Fibroblast of mammary gland (primary cell): ENCODE results near the gene LARGE1.

Experiments used
- DNase-seq: peaks from one replicate; pipeline ENCODE4 v3.0.0-alpha.2; 2010; ENCODE audit warnings: low read depth
- H3K4me3 ChIP-seq: 2 replicates; pipeline ENCODE4 v1.5.1; 2011; ENCODE audit warnings: low read depth, mild to moderate bottlenecking, low read length, moderate library complexity; ENCODE audit not compliant: control insufficient read depth
- TF ChIP-seq, protein P1 (sequence below): conservative IDR thresholded peaks from 2 replicates; pipeline ENCODE4 v1.5.1; 2011; ENCODE audit warnings: low read depth, low read length, inconsistent platforms; ENCODE audit not compliant: control insufficient read depth, insufficient read depth

Gene LARGE1

DNA sequence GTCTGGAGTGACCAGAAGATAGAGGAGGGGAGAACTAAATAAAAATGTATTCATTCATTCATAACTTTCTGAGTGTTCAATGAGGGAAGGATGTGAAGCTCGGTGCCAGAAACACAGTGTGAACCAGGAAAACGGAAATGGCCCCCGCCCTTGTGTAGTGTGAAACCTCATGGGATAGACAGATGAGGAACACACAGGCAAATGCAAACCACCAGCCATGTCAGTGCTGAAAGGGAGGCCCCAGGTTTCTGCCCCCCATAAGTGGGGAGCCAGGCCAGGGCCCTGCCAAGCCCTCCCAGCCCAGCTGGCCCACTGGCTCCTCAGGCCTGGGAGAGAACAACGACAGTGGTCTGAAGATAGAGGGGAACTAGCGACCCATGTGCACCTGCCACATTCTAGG lies 30.5 kb downstream of the LARGE1 start:
- DNase-seq = no peak
- H3K4me3 ChIP-seq = no peak overlapping the region
- TF ChIP-seq, protein P1, sequence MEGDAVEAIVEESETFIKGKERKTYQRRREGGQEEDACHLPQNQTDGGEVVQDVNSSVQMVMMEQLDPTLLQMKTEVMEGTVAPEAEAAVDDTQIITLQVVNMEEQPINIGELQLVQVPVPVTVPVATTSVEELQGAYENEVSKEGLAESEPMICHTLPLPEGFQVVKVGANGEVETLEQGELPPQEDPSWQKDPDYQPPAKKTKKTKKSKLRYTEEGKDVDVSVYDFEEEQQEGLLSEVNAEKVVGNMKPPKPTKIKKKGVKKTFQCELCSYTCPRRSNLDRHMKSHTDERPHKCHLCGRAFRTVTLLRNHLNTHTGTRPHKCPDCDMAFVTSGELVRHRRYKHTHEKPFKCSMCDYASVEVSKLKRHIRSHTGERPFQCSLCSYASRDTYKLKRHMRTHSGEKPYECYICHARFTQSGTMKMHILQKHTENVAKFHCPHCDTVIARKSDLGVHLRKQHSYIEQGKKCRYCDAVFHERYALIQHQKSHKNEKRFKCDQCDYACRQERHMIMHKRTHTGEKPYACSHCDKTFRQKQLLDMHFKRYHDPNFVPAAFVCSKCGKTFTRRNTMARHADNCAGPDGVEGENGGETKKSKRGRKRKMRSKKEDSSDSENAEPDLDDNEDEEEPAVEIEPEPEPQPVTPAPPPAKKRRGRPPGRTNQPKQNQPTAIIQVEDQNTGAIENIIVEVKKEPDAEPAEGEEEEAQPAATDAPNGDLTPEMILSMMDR = no peak

DNA sequence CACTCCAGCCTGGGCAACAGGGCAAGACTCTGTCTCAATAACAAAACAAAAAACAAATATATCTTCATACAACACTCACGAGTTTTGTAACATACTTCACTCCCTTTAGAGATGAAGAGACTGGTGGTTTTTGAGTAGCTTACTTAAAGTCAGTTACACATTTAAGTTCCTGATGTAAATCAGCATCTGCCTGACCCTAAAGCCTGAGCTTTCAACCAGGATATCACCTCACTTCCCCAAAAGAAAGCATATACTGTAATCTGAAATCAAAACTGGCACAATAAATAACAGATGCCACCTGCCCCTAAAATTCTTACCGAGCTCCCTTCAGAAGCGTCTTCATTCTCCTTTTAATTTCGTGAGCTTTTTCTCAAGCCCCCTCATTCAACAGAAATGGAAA lies 31.5 kb downstream of the LARGE1 start:
- H3K4me3 ChIP-seq = no peak overlapping the region
- no peak for DNase-seq
- TF ChIP-seq, protein P1 = no peak

DNA sequence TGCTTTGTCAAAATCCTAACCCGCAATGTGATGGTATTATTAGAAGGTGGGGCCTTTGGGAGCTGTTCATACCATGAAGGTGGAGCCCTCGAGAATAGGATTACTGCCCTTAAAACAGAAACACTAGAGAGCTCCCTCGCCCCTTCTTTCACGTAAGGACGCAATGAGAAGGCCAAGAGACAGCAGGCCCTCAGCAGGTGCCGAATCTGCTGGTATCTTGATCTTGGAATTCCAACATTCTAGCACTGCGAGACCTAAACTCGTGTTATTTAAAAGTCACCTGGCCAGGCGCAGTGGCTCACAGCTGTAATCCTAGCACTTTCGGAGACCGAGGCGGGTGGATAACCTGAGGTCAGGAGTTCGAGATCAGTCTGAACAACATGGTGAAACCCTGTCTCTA lies 33.1 kb downstream of the LARGE1 start:
- DNase-seq = no peak

DNA sequence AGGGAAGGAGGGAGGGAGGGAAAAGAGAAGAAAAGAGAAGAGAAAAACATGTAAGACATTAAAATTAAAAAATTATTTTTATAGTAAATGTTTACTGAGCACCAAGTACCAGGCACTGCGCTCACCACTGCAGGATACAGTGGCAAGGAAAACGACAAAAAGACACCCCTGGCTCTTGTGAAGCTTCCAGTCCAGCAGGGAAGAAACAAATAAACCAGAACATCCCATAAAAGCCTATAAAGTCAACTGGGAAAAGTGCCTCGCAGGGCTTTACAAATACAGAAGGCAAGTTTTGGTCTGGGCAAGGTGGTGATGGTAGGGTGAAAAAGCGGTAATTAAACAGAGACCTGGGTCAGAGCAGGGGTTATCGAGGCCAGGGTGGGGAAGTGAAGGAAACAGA lies 33.6 kb downstream of the LARGE1 start:
- DNase-seq = no peak
- H3K4me3 ChIP-seq = no peak overlapping the region
- TF ChIP-seq, protein P1 = no peak

More for the DNA sequence above, 33.1 kb downstream of the LARGE1 start:
- no peak overlapping the region for H3K4me3 ChIP-seq
- TF ChIP-seq, protein P1 = no peak

DNA sequence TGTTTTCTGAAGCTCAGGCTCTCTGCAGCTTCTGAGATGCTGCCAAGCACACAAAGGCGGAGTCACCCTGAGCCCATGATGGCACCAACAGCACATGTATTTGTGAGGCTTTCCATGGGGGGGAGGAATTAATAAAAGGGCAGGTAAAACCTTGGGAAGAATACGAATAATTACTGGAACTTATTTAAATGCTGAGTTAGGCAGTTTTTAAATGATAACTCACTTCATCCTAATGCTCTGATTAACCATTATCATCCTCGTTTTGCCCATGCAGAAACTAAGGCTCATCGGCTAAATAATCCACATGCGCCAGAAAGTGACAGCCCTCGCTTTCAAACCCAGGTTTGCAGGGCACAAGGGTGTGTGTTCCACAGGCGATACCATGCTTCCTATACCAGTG lies 35.4 kb downstream of the LARGE1 start:
- no peak overlapping the region for H3K4me3 ChIP-seq
- DNase-seq = no peak
- TF ChIP-seq, protein P1 = no peak

DNA sequence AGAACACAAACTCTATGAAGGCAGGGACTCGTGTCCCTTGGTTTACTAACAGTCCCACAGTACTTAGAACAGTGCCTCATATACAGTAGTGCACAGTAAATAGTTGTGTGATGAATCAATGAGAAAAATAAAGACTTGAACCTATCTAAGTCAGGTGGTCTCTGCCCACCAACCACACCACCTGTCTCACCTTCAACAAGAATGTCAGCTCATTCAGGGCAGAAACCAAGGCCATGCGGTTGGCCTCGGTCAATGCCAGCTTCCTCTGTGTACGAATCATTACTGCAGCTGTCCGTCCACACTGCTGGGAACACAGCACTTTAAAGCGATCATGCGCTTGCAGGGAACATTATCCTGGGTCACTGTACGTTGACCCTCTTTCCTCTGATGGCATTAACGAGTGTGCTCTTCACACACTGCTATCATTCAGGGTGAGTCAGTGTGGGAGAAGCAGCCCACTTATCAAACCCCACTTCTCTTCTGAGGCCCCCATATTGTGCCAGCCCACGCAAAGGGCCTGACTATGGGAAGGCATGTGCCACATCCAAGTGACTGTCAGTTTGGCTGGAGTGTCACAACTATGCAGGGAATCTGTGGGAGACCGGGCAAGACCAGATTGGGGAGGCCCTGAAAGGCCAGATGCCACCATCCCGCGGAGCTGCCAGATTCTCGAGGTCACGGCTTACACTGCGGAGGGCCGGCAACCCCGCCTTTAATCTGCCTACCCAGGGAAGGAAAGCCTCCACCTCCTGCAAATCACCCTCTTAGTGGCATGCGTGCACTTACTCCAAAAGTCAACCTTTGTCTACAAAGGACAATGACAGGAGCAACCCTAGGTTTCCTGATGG lies 36.1 kb downstream of the LARGE1 start:
- TF ChIP-seq, protein P1 = no peak
- no peak for DNase-seq
- no peak overlapping the region for H3K4me3 ChIP-seq

DNA sequence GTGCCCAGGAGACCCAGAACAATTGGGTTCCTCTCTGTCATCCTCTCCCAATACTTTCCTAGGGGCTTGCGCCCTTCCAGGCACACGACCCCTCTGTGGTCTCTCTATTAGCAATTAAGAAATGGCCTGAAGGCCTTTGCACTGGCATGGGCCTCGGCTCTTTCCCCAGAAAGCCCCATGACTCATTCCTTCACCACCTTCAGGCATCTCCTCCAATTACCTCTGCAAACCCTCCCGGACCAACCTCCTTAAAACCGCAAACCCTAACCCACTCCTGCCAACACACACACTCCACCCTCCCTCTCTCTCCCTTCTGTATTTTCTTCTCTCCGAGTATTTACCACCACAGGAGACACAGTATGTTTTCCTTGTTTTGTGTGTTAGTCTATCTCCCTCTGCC lies 36.7 kb downstream of the LARGE1 start:
- H3K4me3 ChIP-seq = no peak overlapping the region
- TF ChIP-seq, protein P1 = no peak
- DNase-seq = no peak
